Kidney (tissue), 22 donors: ENCODE results near the gene LMNTD1. TPM values are rescaled to one million over a fixed set of nuclear protein-coding genes. Genes with fewer than 3 reads are reported as not detected.
"Not testable (repeated sequence)": the region's sequence is repeated elsewhere in the genome, so short reads cannot be mapped to it uniquely, and the experiment has no call there.

Experiments used
- DNase-seq, 5 donors: peaks; one replicate each; pipeline ENCODE4 v3.0.0-alpha.2; 2013 to 2020
- FAIRE-seq: peaks from 2 replicates; lab custom pipeline; 2012; peaks lifted over from hg19 to GRCh38; lab: Jason Lieb, UNC
- H3K27ac ChIP-seq, 2 donors: one replicate each; pipeline ENCODE4 v1.7.0; 2013; ENCODE audit warnings: low read depth in 2 of 2, low read length in 2 of 2, inconsistent platforms in 1 of 2
- H3K27me3 ChIP-seq: one replicate; pipeline ENCODE4 v1.7.1; 2013; ENCODE audit warnings: low read length, inconsistent platforms; ENCODE audit not compliant: control insufficient read depth, insufficient read depth
- H3K36me3 ChIP-seq, 3 donors: one replicate each; pipeline versions ENCODE4 v1.7.0 to v1.7.1; 2013; ENCODE audit warnings: low read length in 3 of 3, control low read depth in 1 of 3, inconsistent platforms in 1 of 3; ENCODE audit not compliant: insufficient read depth in 3 of 3, control insufficient read depth in 2 of 3
- H3K4me1 ChIP-seq, 3 donors: one replicate each; pipeline versions ENCODE4 v1.7.0 to v1.7.1; 2013; ENCODE audit warnings: low read length in 3 of 3, inconsistent platforms in 1 of 3, low read depth in 1 of 3; ENCODE audit not compliant: control insufficient read depth in 2 of 3, insufficient read depth in 2 of 3
- H3K4me3 ChIP-seq, 3 donors: one replicate each; pipeline versions ENCODE4 v1.7.0 to v1.8.1; 2013; ENCODE audit warnings: low read length in 3 of 3, control low read depth in 1 of 3, inconsistent platforms in 1 of 3
- H3K9ac ChIP-seq, 3 donors: one replicate each; pipeline versions ENCODE4 v1.7.0 to v1.7.1; 2013; ENCODE audit warnings: low read length in 3 of 3, control low read depth in 1 of 3, inconsistent platforms in 1 of 3
- H3K9me3 ChIP-seq, 3 donors: one replicate each; pipeline versions ENCODE4 v1.7.0 to v1.7.1; 2013; ENCODE audit warnings: low read length in 3 of 3, control low read depth in 1 of 3, inconsistent platforms in 1 of 3; ENCODE audit not compliant: control insufficient read depth in 2 of 3, insufficient read depth in 1 of 3
- CTCF ChIP-seq: IDR thresholded peaks from 3 replicates; pipeline ENCODE4 v1.5.1; 2012; ENCODE audit warnings: mild to moderate bottlenecking, moderate library complexity, borderline replicate concordance; ENCODE audit not compliant: insufficient read depth; ENCODE audit errors: extremely low read depth
- intact Hi-C: fragments of 100-400 bp; cut with DNase I; formaldehyde crosslinking; loops from one replicate; pipeline ENCODE4 v1.11.1; 2022
- long read RNA-seq, 10 donors: library from polyadenylated mRNA in 1 of 10; unstranded in 1 of 10; transcript quantifications; one replicate each; pipeline ENCODE4 v2.0.0 and lab custom pipeline, GENCODE V29; 2021 to 2026
- polyA plus RNA-seq: library from polyadenylated mRNA; stranded (reverse); fragments of 350-450 nt; fragmentation: Illumina TruSeq; extraction: RNeasy Lipid Tissue Mini Kit (QIAGEN cat#74804); gene quantifications from one replicate; pipeline ENCODE4 v1.2.3, GENCODE V29; 2014; ENCODE audit warnings: low read depth, low replicate concordance; ENCODE audit not compliant: insufficient read depth
- total RNA-seq: library from RNA; stranded (reverse); fragmentation: NEBNext Ultra II Directional; extraction: Animal tissue kit (Norgen Biotek cat#: 25700); gene quantifications from one replicate; pipeline ENCODE4 v1.2.1, GENCODE V29; 2021
- donor health status: control.
- donor health status: control.
- donor health status: control.
- donor health status: control.
- donor health status: control.
- donor health status: DM: yes; HTN: yes; CAD: no.
- donor health status: Normal renal cell carcinoma (clear cell type).

The LMNTD1 gene
- total RNA-seq (not detected), polyA plus RNA-seq (not detected)
- long read RNA-seq, donor 1, result 0 reads
- long read RNA-seq, donor 2, result 0 reads
- long read RNA-seq, donor 3, result 0 reads
- long read RNA-seq, donor 4, result 0 reads
- long read RNA-seq, donor 5, result 0 reads
- long read RNA-seq, donor 6, result 0 reads
- long read RNA-seq, donor 7, result 0 reads
- long read RNA-seq, donor 8, result 0 reads
- long read RNA-seq, donor 9, result 0 reads
- long read RNA-seq, donor 10, result 0 reads

- Histone ChIP-seq H3K9me3 (no peaks in the 10 kb centered on the region), H3K27ac (no peak within 1 kb of the TSS), H3K36me3 (no peaks in the 10 kb centered on the region), H3K4me3 (no peak within 1 kb of the TSS), H3K9ac (no peak within 1 kb of the TSS), H3K4me1 (no peaks in the 10 kb centered on the region), H3K27me3 (no peaks in the 10 kb centered on the region)
- intact Hi-C loops, result no loop called here
- DNase-seq (peak in 1 of 5 donors; percentile 9), FAIRE-seq (no peak)
- TF ChIP-seq CTCF, result no peak
Observed at GRCh38 chr12:25553098-25553497, at the start of gene LMNTD1. Gene LMNTD1 (minus strand): TSS chr12:25553283. CDS start chr12:25552959, 324 bp downstream.

- no peak overlapping the region for H3K4me3 ChIP-seq
- H3K27ac ChIP-seq, result no peak overlapping the region
- no peak for TF ChIP-seq CTCF
- no peaks in the 10 kb centered on the region for H3K36me3 ChIP-seq
- no peaks in the 10 kb centered on the region for H3K27me3 ChIP-seq
- DNase-seq, result no peak
- intact Hi-C loops, result no loop called here
- no peak for FAIRE-seq
- H3K9me3 ChIP-seq, result peaks cover 0 to 9% (median 0%) of the 10 kb centered on the region in 3 donors
- H3K4me1 ChIP-seq, result no peaks in the 10 kb centered on the region
- H3K9ac ChIP-seq, result no peak overlapping the region
Observed at GRCh38 chr12:25598956-25599355, 45.9 kb upstream of the LMNTD1 start.

- H3K9ac ChIP-seq, H3K27me3 ChIP-seq, intact Hi-C loops, H3K9me3 ChIP-seq, H3K27ac ChIP-seq, H3K4me3 ChIP-seq, DNase-seq, H3K36me3 ChIP-seq, FAIRE-seq, H3K4me1 ChIP-seq: not testable (repeated sequence)
Observed at GRCh38 chr12:25595496-25595895, 42.4 kb upstream of the LMNTD1 start.

GRCh38 chr12:25594376-25594775, 41.3 kb upstream of the LMNTD1 start:
- no peak overlapping the region for H3K27ac ChIP-seq
- H3K4me1 ChIP-seq, result no peaks in the 10 kb centered on the region
- FAIRE-seq (no peak), DNase-seq (no peak)
- no peak for TF ChIP-seq CTCF
- intact Hi-C loops, result no loop called here
- H3K36me3 ChIP-seq, result no peaks in the 10 kb centered on the region
- peaks cover 0 to 6% (median 0%) of the 10 kb centered on the region in 3 donors for H3K9me3 ChIP-seq
- no peak overlapping the region for H3K4me3 ChIP-seq
- no peaks in the 10 kb centered on the region for H3K27me3 ChIP-seq
- H3K9ac ChIP-seq, result no peak overlapping the region
